HG02571 (cell line): ENCODE results near the gene MYG1.
A peak's percentile ranks its signal among the peaks of the same experiment; 100 is the strongest.

ENCODE experiments used
- ATAC-seq: cut with Tn5 transposase; IDR thresholded peaks from one replicate; pipeline ENCODE4 v1.9.1; 2021; ENCODE audit warnings: mild to moderate bottlenecking, moderate library complexity; ENCODE audit not compliant: unreplicated experiment

Gene MYG1

GRCh38 chr12:53352331-53353256 lies 53.1 kb downstream of the MYG1 start:
- peak; percentile 63 for ATAC-seq

- ATAC-seq, result no peak
Observed at GRCh38 chr12:53353257-53353655, 53.8 kb downstream of the MYG1 start.

GRCh38 chr12:53355121-53355520 lies 55.6 kb downstream of the MYG1 start:
- no peak for ATAC-seq
